Heart right ventricle (tissue), 16 donors: ENCODE measurements around the gene OLIG2. TPM values are rescaled to one million over a fixed set of nuclear protein-coding genes. Genes with fewer than 3 reads are reported as not detected.

Experiments used
- ATAC-seq, 8 donors: fragments of 200-7000 bp; cut with Tn5 transposase; one replicate each; pipeline ENCODE4 v1.9.1; 2020; ENCODE audit warnings: mild to moderate bottlenecking in 8 of 8, moderate library complexity in 8 of 8, moderate number of reproducible peaks in 1 of 8
- DNase-seq, 2 donors: peaks; one replicate each; pipeline ENCODE4 v3.0.0-alpha.2; 2020
- H3K27ac ChIP-seq, 10 donors: fragments of 200-600 bp; sonication (generic) in 2 of 10; one replicate each; pipeline versions ENCODE4 v1.5.0 to v1.8.0; 2020 to 2022; ENCODE audit warnings: mild to moderate bottlenecking in 3 of 10
- H3K27me3 ChIP-seq, 7 donors: fragments of 200-600 bp; one replicate each; pipeline ENCODE4 v1.8.0; 2021 to 2022; ENCODE audit warnings: mild to moderate bottlenecking in 2 of 7
- H3K36me3 ChIP-seq, 9 donors: fragments of 200-600 bp; sonication (generic) in 1 of 9; one replicate each; pipeline versions ENCODE4 v1.5.0 to v1.8.0; 2020 to 2022; ENCODE audit warnings: mild to moderate bottlenecking in 2 of 9
- H3K4me1 ChIP-seq, 9 donors: fragments of 200-600 bp; sonication (generic) in 1 of 9; one replicate each; pipeline versions ENCODE4 v1.5.0 to v1.8.0; 2020 to 2022; ENCODE audit warnings: mild to moderate bottlenecking in 4 of 9
- H3K4me3 ChIP-seq, 10 donors: fragments of 200-600 bp; sonication (generic) in 2 of 10; one replicate each; pipeline versions ENCODE4 v1.5.0 to v1.8.0; 2020 to 2022; ENCODE audit warnings: mild to moderate bottlenecking in 7 of 10, moderate library complexity in 2 of 10
- H3K9me3 ChIP-seq, 11 donors: fragments of 200-600 bp in 10 of 11; sonication (generic) in 2 of 11; one replicate each; pipeline versions ENCODE4 v1.5.0 to v1.8.0; 2013 to 2022; ENCODE audit warnings: mild to moderate bottlenecking in 2 of 11, control low read depth in 1 of 11, moderate library complexity in 1 of 11
- CTCF ChIP-seq, 9 donors: fragments of 200-600 bp; sonication (generic) in 2 of 9; IDR thresholded peaks; one replicate each; pipeline versions ENCODE4 v1.5.0 to v1.8.0; 2021 to 2022; ENCODE audit warnings: antibody characterized with exemption in 9 of 9, mild to moderate bottlenecking in 5 of 9, moderate library complexity in 1 of 9
- WGBS, 2 donors: extraction: QIAGEN DNeasy Blood & Tissue Kit; methylation state at CpG; one replicate each; pipeline ENCODE4 v1.1.7; 2013; ENCODE audit warnings: inconsistent platforms in 1 of 2; 5-methylcytosine and 5-hydroxymethylcytosine counted together
- intact Hi-C, 10 donors: fragments of 100-400 bp; cut with DNase I; formaldehyde crosslinking; loops; one replicate each; pipeline versions ENCODE4 v1.11.1 to v1.14.2; 2022
- polyA plus RNA-seq, 2 donors: library from polyadenylated mRNA; stranded (reverse); fragments of 200-250 nt; gene quantifications; one replicate each; pipeline ENCODE4 v1.2.3, GENCODE V29; 2013
- total RNA-seq, 10 donors: library from RNA; stranded (reverse); fragmentation: NEBNext Ultra II Directional in 3 of 10; extraction: Animal tissue kit (Norgen Biotek cat#: 25700) in 3 of 10; gene quantifications; one replicate each; pipeline versions ENCODE4 v1.2.1 to v1.2.4, GENCODE V29; 2021 to 2023
- donor health status: Arrhythmogenic right ventricular cardiomyopathy.
- donor health status: ischemic (EF 13 %, LVEDD 7.1; RV severe dilation, severe dysfunction).
- donor health status: healthy with polysubstance abuse.
- donor health status: DM: no; HTN: yes; CAD: no.
- donor health status: DM: no; HTN: no; CAD: no.
- donor health status: ischemic (EF 25% LVEDD 6.9; RV normal size, moderate dysfunction).
- donor health status: ischemic (EF 25% LVEDD 5.7; RV mildly dilated, moderate dysfunction).
- donor health status: healthy.
- donor health status: DM: yes; HTN: yes; CAD: no.
- donor health status: Ischemic cardiomyopathy.
- donor health status: ischemic (EF 35%, LVEDD 5.7; RV mildly dilated, moderate dysfunction).
- donor health status: nonischemic (EF 11% LVEDD 7.7; RV severe dilation, severe dysfunction).
- donor health status: DM: yes; HTN: yes; CAD: no.
- donor health status: PGD.
- donor health status: ischemic (EF 29% LVEDD 5.4; RV normal size, mild dysfunction).
- donor health status: nonischemic (EF 23%, LVEDD 6.1; RV moderate dilation, normal function).

Gene OLIG2
- total and polyA plus RNA-seq, 12 donors: not detected

GRCh38 chr21:33055991-33056390 lies 30.3 kb downstream of the OLIG2 start:
- DNase-seq (no peak), ATAC-seq (no peak)
- 65 to 82% methylated on average over 5 of the region's 5 CpGs for WGBS, 2 donors
- peaks cover 0 to 39% (median 9%) of the 10 kb centered on the region in 9 donors for H3K4me1 ChIP-seq
- H3K36me3 ChIP-seq: no peaks in the 10 kb centered on the region
- peaks cover 0 to 38% (median 11%) of the 10 kb centered on the region in 7 donors for H3K27me3 ChIP-seq
- intact Hi-C loops: no loop called here
- H3K4me3 ChIP-seq: no peak overlapping the region
- no peak for TF ChIP-seq CTCF (IDR thresholded peaks at IDR 0.05)
- no peaks in the 10 kb centered on the region for H3K9me3 ChIP-seq
- H3K27ac ChIP-seq: no peak overlapping the region

- H3K27me3 ChIP-seq: peaks cover 0 to 47% (median 21%) of the 10 kb centered on the region in 7 donors
- DNase-seq (no peak), ATAC-seq (no peak)
- H3K27ac ChIP-seq: no peak overlapping the region
- 87 to 92% methylated on average over 11 of the region's 11 CpGs for WGBS, 2 donors
- no peak for TF ChIP-seq CTCF (IDR thresholded peaks at IDR 0.05)
- no peaks in the 10 kb centered on the region for H3K9me3 ChIP-seq
- intact Hi-C loops: no loop called here
- H3K36me3 ChIP-seq: no peaks in the 10 kb centered on the region
- peaks cover 0 to 39% (median 9%) of the 10 kb centered on the region in 9 donors for H3K4me1 ChIP-seq
- H3K4me3 ChIP-seq: no peak overlapping the region
Observed at GRCh38 chr21:33057385-33057940, 31.7 kb downstream of the OLIG2 start.

GRCh38 chr21:33058527-33058926 lies 32.8 kb downstream of the OLIG2 start:
- peak; percentile 65 to 94 (median 84) for ATAC-seq
- TF ChIP-seq CTCF (IDR thresholded peaks at IDR 0.05): no peak
- Histone ChIP-seq H3K36me3 (no peaks in the 10 kb centered on the region), H3K4me1 (peaks cover 0 to 40% (median 9%) of the 10 kb centered on the region in 9 donors), H3K27me3 (peaks cover 0 to 49% (median 29%) of the 10 kb centered on the region in 7 donors), H3K4me3 (no peak overlapping the region), H3K9me3 (no peaks in the 10 kb centered on the region), H3K27ac (no peak overlapping the region)
- intact Hi-C loops: no loop called here
- peak; percentile 62 to 71 for DNase-seq
- 30 to 42% methylated on average over 6 of the region's 6 CpGs for WGBS, 2 donors

- DNase-seq (no peak), ATAC-seq (no peak)
- TF ChIP-seq CTCF (IDR thresholded peaks at IDR 0.05): no peak
- Histone ChIP-seq H3K9me3 (no peaks in the 10 kb centered on the region), H3K4me3 (no peak overlapping the region), H3K27ac (no peak overlapping the region), H3K36me3 (no peaks in the 10 kb centered on the region), H3K4me1 (peaks cover 0 to 44% (median 9%) of the 10 kb centered on the region in 9 donors), H3K27me3 (peaks cover 0 to 53% (median 33%) of the 10 kb centered on the region in 7 donors)
- intact Hi-C loops: no loop called here
- 51 to 67% methylated on average over 6 of the region's 6 CpGs for WGBS, 2 donors
Observed at GRCh38 chr21:33058957-33059356, 33.2 kb downstream of the OLIG2 start.
